OCI-LY7 (cell line): ENCODE data around the gene DNAJB12.

Experiments used
- EZH2phosphoT487 ChIP-seq: fragments of 200-600 bp; sonication (generic); IDR thresholded peaks from 2 replicates; pipeline ENCODE4 v1.6.1; 2018; ENCODE audit warnings: low read depth, borderline replicate concordance, mild to moderate bottlenecking, mixed run types, antibody characterized with exemption, low read length, moderate library complexity, mixed read lengths
- TF ChIP-seq, protein P1 (sequence below): fragments of 200-600 bp; sonication (generic); conservative IDR thresholded peaks from 2 replicates; pipeline ENCODE4 v1.5.1; 2014; ENCODE audit warnings: mild to moderate bottlenecking, antibody characterized with exemption, low read length, moderate library complexity, mixed read lengths

DNA sequence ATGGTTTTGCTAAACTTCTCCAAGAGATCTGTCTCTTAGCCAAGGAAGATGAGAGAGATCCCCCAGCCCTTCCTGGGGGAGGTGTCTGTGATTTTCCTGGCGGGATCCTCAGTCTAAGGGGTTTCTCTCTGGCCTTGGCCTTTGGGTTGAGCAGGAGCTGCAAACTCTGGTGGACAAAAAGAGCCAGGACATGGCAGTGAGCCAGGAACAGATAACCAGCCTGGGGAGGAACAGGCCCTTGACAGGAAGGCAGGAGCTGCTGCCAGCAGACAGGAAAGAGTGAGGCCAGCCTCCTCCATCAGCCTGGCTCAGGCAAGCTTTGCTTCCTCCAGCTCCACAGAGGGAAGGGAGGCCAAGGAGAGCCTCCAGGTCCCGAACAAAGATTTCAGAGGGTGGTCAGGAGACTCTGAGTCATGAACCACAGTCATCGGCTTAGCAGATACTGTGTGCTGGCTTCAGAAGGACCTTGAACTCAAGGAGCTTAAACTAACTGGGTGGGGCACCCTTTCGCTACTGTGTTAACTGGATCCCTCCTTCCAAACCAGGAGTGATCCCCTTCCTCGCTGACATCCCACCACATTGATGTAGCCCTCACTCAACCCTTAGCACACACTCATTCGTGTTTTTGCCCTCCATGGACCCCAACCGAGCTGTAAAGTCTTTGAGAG is 46.3 kb downstream of the DNAJB12 start:
- TF ChIP-seq, protein P1, sequence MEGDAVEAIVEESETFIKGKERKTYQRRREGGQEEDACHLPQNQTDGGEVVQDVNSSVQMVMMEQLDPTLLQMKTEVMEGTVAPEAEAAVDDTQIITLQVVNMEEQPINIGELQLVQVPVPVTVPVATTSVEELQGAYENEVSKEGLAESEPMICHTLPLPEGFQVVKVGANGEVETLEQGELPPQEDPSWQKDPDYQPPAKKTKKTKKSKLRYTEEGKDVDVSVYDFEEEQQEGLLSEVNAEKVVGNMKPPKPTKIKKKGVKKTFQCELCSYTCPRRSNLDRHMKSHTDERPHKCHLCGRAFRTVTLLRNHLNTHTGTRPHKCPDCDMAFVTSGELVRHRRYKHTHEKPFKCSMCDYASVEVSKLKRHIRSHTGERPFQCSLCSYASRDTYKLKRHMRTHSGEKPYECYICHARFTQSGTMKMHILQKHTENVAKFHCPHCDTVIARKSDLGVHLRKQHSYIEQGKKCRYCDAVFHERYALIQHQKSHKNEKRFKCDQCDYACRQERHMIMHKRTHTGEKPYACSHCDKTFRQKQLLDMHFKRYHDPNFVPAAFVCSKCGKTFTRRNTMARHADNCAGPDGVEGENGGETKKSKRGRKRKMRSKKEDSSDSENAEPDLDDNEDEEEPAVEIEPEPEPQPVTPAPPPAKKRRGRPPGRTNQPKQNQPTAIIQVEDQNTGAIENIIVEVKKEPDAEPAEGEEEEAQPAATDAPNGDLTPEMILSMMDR = no peak
- TF ChIP-seq EZH2phosphoT487 = no peak
